Activated naive CD8-positive, alpha-beta T cell treated with anti-CD3 and anti-CD28 coated beads, Interleukin-2, amount 50 U/mL, for 24 hours (primary cell): Measurements from ENCODE around the gene BMP6.
"Not testable (repeated sequence)": the region's sequence is repeated elsewhere in the genome, so short reads cannot be mapped to it uniquely, and the experiment has no call there.

Experiments
- ATAC-seq: fragments of 150-1000 bp; cut with Tn5 transposase; one replicate; pipeline ENCODE4 v1.10.0; 2021
- DNase-seq: peaks from one replicate; pipeline ENCODE4 v3.0.0; 2021
- H3K27ac Mint-ChIP-seq: one replicate; pipeline ENCODE4 v1.8.0; 2021; ENCODE audit warnings: mild to moderate bottlenecking, mixed read lengths
- H3K27me3 Mint-ChIP-seq: one replicate; pipeline ENCODE4 v1.8.0; 2021; ENCODE audit warnings: mixed read lengths
- H3K36me3 Mint-ChIP-seq: one replicate; pipeline ENCODE4 v1.8.0; 2021; ENCODE audit warnings: low read depth, mixed read lengths
- H3K4me1 Mint-ChIP-seq: one replicate; pipeline ENCODE4 v1.8.0; 2021; ENCODE audit warnings: mixed read lengths
- H3K4me3 Mint-ChIP-seq: one replicate; pipeline ENCODE4 v1.8.0; 2021; ENCODE audit warnings: mild to moderate bottlenecking, moderate library complexity, mixed read lengths
- H3K9me3 Mint-ChIP-seq: one replicate; pipeline ENCODE4 v1.8.0; 2021; ENCODE audit warnings: mixed read lengths

BMP6 gene

GRCh38 chr6:7896465-7896987, 170.6 kb downstream of the BMP6 start:
- Mint-ChIP-seq H3K27me3 (no peaks in the 10 kb centered on the region), H3K27ac (no peak overlapping the region), H3K9me3 (no peaks in the 10 kb centered on the region), H3K4me1 (no peaks in the 10 kb centered on the region), H3K4me3 (no peak overlapping the region), H3K36me3 (peaks cover 85% of the 10 kb centered on the region)
- ATAC-seq (no peak), DNase-seq (no peak)

- Mint-ChIP-seq H3K9me3 (no peaks in the 10 kb centered on the region), H3K27me3 (no peaks in the 10 kb centered on the region), H3K36me3 (peaks cover 79% of the 10 kb centered on the region), H3K4me3 (no peak overlapping the region), H3K27ac (no peak overlapping the region), H3K4me1 (no peaks in the 10 kb centered on the region)
- DNase-seq (no peak), ATAC-seq (no peak)
These were observed 171.7 kb downstream of the BMP6 start for GRCh38 chr6:7897461-7898192.

GRCh38 chr6:7898193-7898586, 172.3 kb downstream of the BMP6 start:
- not testable (repeated sequence) for H3K9me3 Mint-ChIP-seq, H3K27ac Mint-ChIP-seq, H3K27me3 Mint-ChIP-seq, DNase-seq, H3K4me3 Mint-ChIP-seq, H3K4me1 Mint-ChIP-seq
- H3K36me3 Mint-ChIP-seq: peaks cover 81% of the 10 kb centered on the region
- ATAC-seq: peak; percentile 40

- Mint-ChIP-seq H3K4me1 (no peaks in the 10 kb centered on the region), H3K36me3 (peaks cover 77% of the 10 kb centered on the region), H3K27ac (no peak overlapping the region), H3K4me3 (no peak overlapping the region), H3K9me3 (no peaks in the 10 kb centered on the region), H3K27me3 (no peaks in the 10 kb centered on the region)
- no peak for ATAC-seq
- no peak for DNase-seq
These were observed 173.4 kb downstream of the BMP6 start for GRCh38 chr6:7899101-7899888.

- H3K27ac Mint-ChIP-seq: no peak overlapping the region
- H3K36me3 Mint-ChIP-seq: peaks cover 77% of the 10 kb centered on the region
- DNase-seq: no peak
- no peaks in the 10 kb centered on the region for H3K27me3 Mint-ChIP-seq
- H3K9me3 Mint-ChIP-seq: no peaks in the 10 kb centered on the region
- no peak overlapping the region for H3K4me3 Mint-ChIP-seq
- no peak for ATAC-seq
- H3K4me1 Mint-ChIP-seq: no peaks in the 10 kb centered on the region
These were observed 174.0 kb downstream of the BMP6 start for GRCh38 chr6:7899889-7900213.

- no peak for ATAC-seq
- H3K27me3 Mint-ChIP-seq: no peaks in the 10 kb centered on the region
- no peaks in the 10 kb centered on the region for H3K4me1 Mint-ChIP-seq
- peaks cover 75% of the 10 kb centered on the region for H3K36me3 Mint-ChIP-seq
- H3K9me3 Mint-ChIP-seq: no peaks in the 10 kb centered on the region
- H3K27ac Mint-ChIP-seq: no peak overlapping the region
- no peak overlapping the region for H3K4me3 Mint-ChIP-seq
- DNase-seq: no peak
These were observed 174.7 kb downstream of the BMP6 start for GRCh38 chr6:7900621-7901020.

- Mint-ChIP-seq H3K4me3 (no peak overlapping the region), H3K27me3 (no peaks in the 10 kb centered on the region), H3K4me1 (no peaks in the 10 kb centered on the region), H3K9me3 (no peaks in the 10 kb centered on the region), H3K27ac (no peak overlapping the region), H3K36me3 (peaks cover 71% of the 10 kb centered on the region)
- DNase-seq (no peak), ATAC-seq (no peak)
These were observed 175.2 kb downstream of the BMP6 start for GRCh38 chr6:7901056-7901455.

GRCh38 chr6:7901780-7902179, 175.9 kb downstream of the BMP6 start:
- ATAC-seq (no peak), DNase-seq (no peak)
- Mint-ChIP-seq H3K27ac (no peak overlapping the region), H3K4me3 (no peak overlapping the region), H3K27me3 (no peaks in the 10 kb centered on the region), H3K4me1 (peaks cover under 1% of the 10 kb centered on the region), H3K9me3 (no peaks in the 10 kb centered on the region), H3K36me3 (peaks cover 67% of the 10 kb centered on the region)

GRCh38 chr6:7902221-7902620, 176.3 kb downstream of the BMP6 start:
- Mint-ChIP-seq H3K27me3 (no peaks in the 10 kb centered on the region), H3K4me1 (peaks cover 2% of the 10 kb centered on the region), H3K27ac (no peak overlapping the region), H3K9me3 (no peaks in the 10 kb centered on the region), H3K36me3 (peaks cover 64% of the 10 kb centered on the region), H3K4me3 (no peak overlapping the region)
- ATAC-seq (no peak), DNase-seq (no peak)

- Mint-ChIP-seq H3K27me3 (no peaks in the 10 kb centered on the region), H3K27ac (no peak overlapping the region), H3K9me3 (no peaks in the 10 kb centered on the region), H3K4me1 (peaks cover 7% of the 10 kb centered on the region), H3K4me3 (no peak overlapping the region), H3K36me3 (peaks cover 61% of the 10 kb centered on the region)
- no peak for DNase-seq
- ATAC-seq: no peak
These were observed 177.0 kb downstream of the BMP6 start for GRCh38 chr6:7902867-7903266.

GRCh38 chr6:7903673-7904072, 177.8 kb downstream of the BMP6 start:
- H3K9me3 Mint-ChIP-seq: no peaks in the 10 kb centered on the region

GRCh38 chr6:7904654-7905319, 178.9 kb downstream of the BMP6 start:
- H3K27me3 Mint-ChIP-seq: no peaks in the 10 kb centered on the region
- DNase-seq (no peak), ATAC-seq (no peak)
- no peak overlapping the region for H3K4me3 Mint-ChIP-seq
- H3K36me3 Mint-ChIP-seq: peaks cover 51% of the 10 kb centered on the region
- H3K4me1 Mint-ChIP-seq: peaks cover 18% of the 10 kb centered on the region
- no peak overlapping the region for H3K27ac Mint-ChIP-seq
- no peaks in the 10 kb centered on the region for H3K9me3 Mint-ChIP-seq

More at GRCh38 chr6:7903673-7904072, 177.8 kb downstream of the BMP6 start:
- H3K27ac Mint-ChIP-seq: no peak overlapping the region
- ATAC-seq: no peak
- peaks cover 53% of the 10 kb centered on the region for H3K36me3 Mint-ChIP-seq
- no peak for DNase-seq
- no peak overlapping the region for H3K4me3 Mint-ChIP-seq
- H3K4me1 Mint-ChIP-seq: peaks cover 10% of the 10 kb centered on the region
- no peaks in the 10 kb centered on the region for H3K27me3 Mint-ChIP-seq

GRCh38 chr6:7905416-7905815, 179.5 kb downstream of the BMP6 start:
- DNase-seq: no peak
- no peaks in the 10 kb centered on the region for H3K27me3 Mint-ChIP-seq
- no peak overlapping the region for H3K27ac Mint-ChIP-seq
- no peaks in the 10 kb centered on the region for H3K9me3 Mint-ChIP-seq
- H3K36me3 Mint-ChIP-seq: peaks cover 45% of the 10 kb centered on the region
- H3K4me3 Mint-ChIP-seq: no peak overlapping the region
- H3K4me1 Mint-ChIP-seq: peaks cover 18% of the 10 kb centered on the region
- ATAC-seq: no peak

- Mint-ChIP-seq H3K9me3 (no peaks in the 10 kb centered on the region), H3K4me3 (no peak overlapping the region), H3K27ac (peak overlapping the region; percentile 22), H3K27me3 (no peaks in the 10 kb centered on the region), H3K36me3 (peaks cover 34% of the 10 kb centered on the region), H3K4me1 (peaks cover 23% of the 10 kb centered on the region)
- ATAC-seq (no peak), DNase-seq (no peak)
These were observed 180.8 kb downstream of the BMP6 start for GRCh38 chr6:7906741-7907140.

GRCh38 chr6:7907159-7907558, 181.3 kb downstream of the BMP6 start:
- ATAC-seq: no peak
- Mint-ChIP-seq H3K27ac (no peak overlapping the region), H3K4me3 (no peak overlapping the region), H3K4me1 (peaks cover 23% of the 10 kb centered on the region), H3K27me3 (no peaks in the 10 kb centered on the region), H3K9me3 (no peaks in the 10 kb centered on the region), H3K36me3 (peaks cover 32% of the 10 kb centered on the region)
- DNase-seq: no peak
